Keratinocyte (primary cell): ENCODE data around the gene ZFPM1.

Experiments used
- CTCF ChIP-seq, 3 experiments: IDR thresholded peaks in 1 of 3; conservative IDR thresholded peaks in 1 of 3; optimal IDR thresholded peaks in 1 of 3; 2 replicates in 2 of 3; 3 replicates in 1 of 3; pipeline versions ENCODE3 to v1.5.1; 2011; ENCODE audit warnings: low read length in 3 of 3, mild to moderate bottlenecking in 3 of 3, moderate library complexity in 2 of 3, control low read depth in 1 of 3, inconsistent platforms in 1 of 3; ENCODE audit not compliant: insufficient read depth in 2 of 3; ENCODE audit errors: extremely low read depth in 1 of 3
- EZH2 ChIP-seq: IDR thresholded peaks from one replicate; pipeline ENCODE4 v1.6.1; 2012; ENCODE audit warnings: inconsistent platforms, mild to moderate bottlenecking, low read length, moderate library complexity

GRCh38 chr16:88482630-88483391 is 29.7 kb downstream of the ZFPM1 start:
- TF ChIP-seq EZH2 = no peak
- no peak for TF ChIP-seq CTCF (optimal IDR thresholded peaks at IDR 0.05 in 1 of 3, IDR thresholded peaks at IDR 0.05 in 1 of 3, conservative IDR thresholded peaks at IDR 0.05 in 1 of 3; ENCODE audit: extremely low read depth in 1 of 3, insufficient read depth in 2 of 3, low read length in 3 of 3)
